ENCODE results near the gene PLEKHA3. TPM values are rescaled to one million over a fixed set of nuclear protein-coding genes. Genes with fewer than 3 reads are reported as not detected.
A peak's percentile ranks its signal among the peaks of the same experiment; 100 is the strongest.

Gene PLEKHA3
- total RNA-seq, 1 experiment from 2014 or later, result 26.8 TPM

GRCh38 chr2:178478439-178479274 lies 1.6 kb upstream of the PLEKHA3 start, which contains the start of gene FKBP7:
Gene FKBP7, minus strand, starts transcription at chr2:178478600. Its CDS starts 101 bp downstream, at chr2:178478499.
- no peaks in the 10 kb centered on the region for H4K20me1 ChIP-seq (ENCODE audit: insufficient read depth)
- ChIA-PET RAD21 (ENCODE audit: low non-redundant PET in 1 of 2, low total read pairs in 2 of 2, uncharacterized antibody in 2 of 2, unreplicated experiment in 2 of 2) (no interaction called here), POLR2A (no interaction called here), CTCF (no interaction called here)
- H3K9me3 ChIP-seq (ENCODE audit: control insufficient read depth in 1 of 2, insufficient read depth in 1 of 2, low read depth in 1 of 2, low read length in 2 of 2), result no peaks in the 10 kb centered on the region
- ATAC-seq, result peak; percentile 56
- TF ChIP-seq TCF7L2 (IDR thresholded peaks at IDR 0.05; ENCODE audit: borderline replicate concordance, extremely low read depth, insufficient read depth, insufficient read length), result peak; percentile 58
- TF ChIP-seq POLR2AphosphoS5 (IDR thresholded peaks at IDR 0.05; ENCODE audit: low read depth, low read length), result peak; percentile 83
- no peak for TF ChIP-seq EZH2 (IDR thresholded peaks at IDR 0.05)
- TF ChIP-seq MAX (IDR thresholded peaks at IDR 0.05), result peak; percentile 78; the same call in 1 of the 2 replicates
- peak; percentile 76 for TF ChIP-seq RAD21 (IDR thresholded peaks at IDR 0.05; ENCODE audit: low read depth)
- 0 out of 2 replicates have a peak, but pooled peaks have one; percentile 8 for TF ChIP-seq CBX3 (IDR thresholded peaks at IDR 0.05; ENCODE audit: low read depth)
- TF ChIP-seq ATF3 (IDR thresholded peaks at IDR 0.05), result no peak
- no peak for TF ChIP-seq ZNF274 (IDR thresholded peaks at IDR 0.05; ENCODE audit: low read depth, low read length)
- peak; percentile 60 for TF ChIP-seq POLR2A (IDR thresholded peaks at IDR 0.05; ENCODE audit: borderline replicate concordance, extremely low read depth, insufficient read depth, insufficient read length)
- peak; percentile 55 to 77 (median 68); a peak in 5 of 6 replicates for TF ChIP-seq CTCF (IDR thresholded peaks at IDR 0.05 in 2 of 3, conservative IDR thresholded peaks at IDR 0.05 in 1 of 3; ENCODE audit: borderline replicate concordance in 1 of 3, insufficient read depth in 1 of 3, low read depth in 2 of 3, low read length in 2 of 3)
- peak within 1 kb of the TSS; percentile 100 for H3K4me2 ChIP-seq (ENCODE audit: low read length)
- H3K9ac ChIP-seq (ENCODE audit: low read length), result peak within 1 kb of the TSS; percentile 77
- intact Hi-C loops (cut with micrococcal nuclease), result loop anchor here (1.0 kb wide), 1 partner anchor 27 kb away; the partner anchor contains the start of genes PJVK and PRKRA
- H3K9me2 ChIP-seq (ENCODE audit: insufficient read depth), result no peaks in the 10 kb centered on the region
- peak within 1 kb of the TSS; percentile 100 for H2AFZ ChIP-seq (ENCODE audit: low read depth, low read length, poor library complexity, severe bottlenecking)
- no TSS peak for BruUV-seq (replicated peaks)
- H3K27ac ChIP-seq (ENCODE audit: low read depth, low read length), result peak within 1 kb of the TSS; percentile 64
- peaks cover 10 to 30% of the 10 kb centered on the region in 2 experiments; a peak in 3 of 4 replicates for H3K4me1 ChIP-seq (ENCODE audit: control insufficient read depth in 1 of 2, insufficient read depth in 2 of 2, low read length in 2 of 2)
- H3K4me3 ChIP-seq (replicated peaks in 1 of 2; ENCODE audit: low read depth in 1 of 2, low read length in 2 of 2), result peak within 1 kb of the TSS; percentile 75 to 92
- H3K36me3 ChIP-seq (ENCODE audit: control insufficient read depth in 1 of 2, insufficient read depth in 2 of 2, low read length in 2 of 2), result no peaks in the 10 kb centered on the region
- peak; percentile 60 for DNase-seq (ENCODE audit: low read depth, low spot score)
- H3K27me3 ChIP-seq (ENCODE audit: insufficient read depth, low read length), result no peaks in the 10 kb centered on the region
- peaks cover 29% of the 10 kb centered on the region for H3K79me2 ChIP-seq (ENCODE audit: insufficient read depth, low read length)
